HEK293 (cell line): ENCODE results near the gene SUPT3H.

Experiments
- CTCF ChIA-PET: fragments of 350-600 bp; formaldehyde crosslinking; extraction: SDS; loops from one replicate; lab custom pipeline; 2021; ENCODE audit warnings: antibody characterized with exemption; lab: Yijun Ruan, JAX
- POLR2A ChIA-PET: fragments of 300-600 bp; formaldehyde crosslinking; extraction: SDS; loops from one replicate; lab custom pipeline; 2020; ENCODE audit warnings: antibody characterized with exemption, inconsistent platforms; lab: Yijun Ruan, JAX
- H3K27ac ChIP-seq: fragments of 200-500 bp; sonication (Bioruptor generic); 2 replicates; pipeline ENCODE4 v1.5.1; 2014; ENCODE audit warnings: low read depth, low read length, control low read depth, inconsistent platforms; ENCODE audit errors: extremely low read depth
- H3K36me3 ChIP-seq, 2 experiments: fragments of 200-500 bp in 1 of 2; sonication (Bioruptor generic) in 1 of 2; 1 replicate in 1 of 2; 2 replicates in 1 of 2; pipeline ENCODE4 v1.5.1; 2014 to 2017; ENCODE audit warnings: inconsistent platforms in 2 of 2, low read length in 2 of 2; ENCODE audit not compliant: control insufficient read depth in 2 of 2, insufficient read depth in 1 of 2
- H3K4me1 ChIP-seq: fragments of 200-500 bp; sonication (Bioruptor generic); 2 replicates; pipeline ENCODE4 v1.5.1; 2014; ENCODE audit warnings: mild to moderate bottlenecking, low read length, inconsistent platforms; ENCODE audit not compliant: control insufficient read depth, insufficient read depth
- H3K4me3 ChIP-seq: 2 replicates; pipeline ENCODE4 v1.5.1; 2011; ENCODE audit warnings: low read depth, mild to moderate bottlenecking, control low read depth, low read length, moderate library complexity
- H3K9me3 ChIP-seq: fragments of 200-500 bp; sonication (Bioruptor generic); 2 replicates; pipeline ENCODE4 v1.5.1; 2014; ENCODE audit warnings: low read depth, low read length, inconsistent platforms; ENCODE audit not compliant: control insufficient read depth, insufficient read depth
- AEBP2 ChIP-seq: fragments of 450-650 bp; formaldehyde crosslinking; IDR thresholded peaks from 2 replicates; pipeline ENCODE4 v1.5.1; 2016; ENCODE audit warnings: missing biosample characterization, missing genetic modification characterization, borderline replicate concordance
- HOXA7 ChIP-seq: sonication (generic); formaldehyde crosslinking; IDR thresholded peaks from 2 replicates; pipeline ENCODE4 v1.8.1; 2022; ENCODE audit warnings: missing genetic modification reagents, borderline replicate concordance
- KLF1 ChIP-seq: fragments of 450-650 bp; formaldehyde crosslinking; IDR thresholded peaks from 2 replicates; pipeline ENCODE4 v1.5.1; 2016; ENCODE audit warnings: missing biosample characterization, missing genetic modification characterization
- KLF10 ChIP-seq: fragments of 450-650 bp; IDR thresholded peaks from 2 replicates; pipeline ENCODE4 v1.5.1; 2018; ENCODE audit warnings: missing biosample characterization, mild to moderate bottlenecking, missing genetic modification characterization
- KLF9 ChIP-seq: fragments of 450-650 bp; formaldehyde crosslinking; IDR thresholded peaks from 2 replicates; pipeline ENCODE4 v1.5.1; 2016; ENCODE audit warnings: missing biosample characterization, missing genetic modification characterization, low read depth
- PBX3 ChIP-seq: sonication (generic); formaldehyde crosslinking; IDR thresholded peaks from 2 replicates; pipeline ENCODE4 v1.8.1; 2022; ENCODE audit warnings: mild to moderate bottlenecking, moderate library complexity, missing genetic modification reagents
- PRDM6 ChIP-seq: fragments of 450-650 bp; formaldehyde crosslinking; IDR thresholded peaks from 2 replicates; pipeline ENCODE4 v1.5.1; 2017; ENCODE audit warnings: missing biosample characterization, missing genetic modification characterization
- REST ChIP-seq: fragments of 450-650 bp; formaldehyde crosslinking; IDR thresholded peaks from 2 replicates; pipeline ENCODE4 v1.5.1; 2016; ENCODE audit warnings: missing biosample characterization, missing genetic modification characterization
- ZBTB1 ChIP-seq: fragments of 450-650 bp; formaldehyde crosslinking; IDR thresholded peaks from 2 replicates; pipeline ENCODE4 v1.5.1; 2016; ENCODE audit warnings: missing biosample characterization, missing genetic modification characterization
- ZBTB21 ChIP-seq: fragments of 450-650 bp; formaldehyde crosslinking; IDR thresholded peaks from 2 replicates; pipeline ENCODE4 v1.5.1; 2017; ENCODE audit warnings: missing biosample characterization, missing genetic modification characterization
- ZFP37 ChIP-seq: fragments of 450-650 bp; formaldehyde crosslinking; IDR thresholded peaks from 2 replicates; pipeline ENCODE4 v1.5.1; 2016; ENCODE audit warnings: missing biosample characterization, missing genetic modification characterization
- ZFP41 ChIP-seq: fragments of 450-650 bp; formaldehyde crosslinking; IDR thresholded peaks from 2 replicates; pipeline ENCODE4 v1.5.1; 2016; ENCODE audit warnings: missing biosample characterization, missing genetic modification characterization, borderline replicate concordance
- ZNF10 ChIP-seq: fragments of 450-650 bp; formaldehyde crosslinking; IDR thresholded peaks from 2 replicates; pipeline ENCODE4 v1.5.1; 2017; ENCODE audit warnings: missing biosample characterization, missing genetic modification characterization
- ZNF221 ChIP-seq: fragments of 450-650 bp; formaldehyde crosslinking; IDR thresholded peaks from 2 replicates; pipeline ENCODE4 v1.5.1; 2017; ENCODE audit warnings: missing biosample characterization, missing genetic modification characterization, borderline replicate concordance
- ZNF37A ChIP-seq: fragments of 450-650 bp; IDR thresholded peaks from 2 replicates; pipeline ENCODE4 v1.5.1; 2018; ENCODE audit warnings: missing biosample characterization, missing genetic modification characterization
- ZNF423 ChIP-seq: fragments of 450-650 bp; formaldehyde crosslinking; IDR thresholded peaks from 2 replicates; pipeline ENCODE4 v1.5.1; 2016; ENCODE audit warnings: missing biosample characterization, missing genetic modification characterization
- ZNF48 ChIP-seq: fragments of 450-650 bp; formaldehyde crosslinking; IDR thresholded peaks from 2 replicates; pipeline ENCODE4 v1.5.1; 2016; ENCODE audit warnings: missing biosample characterization, missing genetic modification characterization
- ZNF548 ChIP-seq: fragments of 450-650 bp; formaldehyde crosslinking; IDR thresholded peaks from 2 replicates; pipeline ENCODE4 v1.5.1; 2016; ENCODE audit warnings: missing biosample characterization, missing genetic modification characterization
- ZNF558 ChIP-seq: fragments of 450-650 bp; formaldehyde crosslinking; IDR thresholded peaks from 2 replicates; pipeline ENCODE4 v1.5.1; 2016; ENCODE audit warnings: missing biosample characterization, missing genetic modification characterization
- ZNF621 ChIP-seq: fragments of 450-650 bp; formaldehyde crosslinking; IDR thresholded peaks from 2 replicates; pipeline ENCODE4 v1.5.1; 2017; ENCODE audit warnings: missing biosample characterization, missing genetic modification characterization
- ZNF626 ChIP-seq: fragments of 450-650 bp; sonication (Bioruptor Pico); formaldehyde crosslinking; IDR thresholded peaks from 2 replicates; pipeline ENCODE4 v1.5.1; 2018; ENCODE audit warnings: missing biosample characterization, missing genetic modification characterization, inconsistent platforms
- ZNF639 ChIP-seq: fragments of 450-650 bp; formaldehyde crosslinking; IDR thresholded peaks from 2 replicates; pipeline ENCODE4 v1.5.1; 2016; ENCODE audit warnings: missing biosample characterization, missing genetic modification characterization
- ZNF704 ChIP-seq: fragments of 450-650 bp; formaldehyde crosslinking; IDR thresholded peaks from 2 replicates; pipeline ENCODE4 v1.5.1; 2016; ENCODE audit warnings: missing biosample characterization, missing genetic modification characterization
- ZNF747 ChIP-seq: fragments of 450-650 bp; formaldehyde crosslinking; IDR thresholded peaks from 2 replicates; pipeline ENCODE4 v1.5.1; 2016; ENCODE audit warnings: missing biosample characterization, missing genetic modification characterization
- ZNF791 ChIP-seq: fragments of 450-650 bp; formaldehyde crosslinking; IDR thresholded peaks from 2 replicates; pipeline ENCODE4 v1.5.1; 2016; ENCODE audit warnings: missing biosample characterization, missing genetic modification characterization
- ZSCAN4 ChIP-seq: fragments of 450-650 bp; formaldehyde crosslinking; IDR thresholded peaks from 2 replicates; pipeline ENCODE4 v1.5.1; 2017; ENCODE audit warnings: missing biosample characterization, missing genetic modification characterization

SUPT3H gene

GRCh38 chr6:45098256-45098655 lies 279.5 kb downstream of the SUPT3H start:
- no peaks in the 10 kb centered on the region for H3K4me1 ChIP-seq
- H3K27ac ChIP-seq: no peak overlapping the region
- ChIA-PET POLR2A (no interaction called here), CTCF (interaction anchor here (1.3 kb wide), 1 partner anchor 11 kb away, joined by 4 read pairs; no protein-coding TSS in a partner anchor)
- no peak for TF ChIP-seq PBX3 (CRISPR knock-in tag)
- TF ChIP-seq ZNF48: no peak
- TF ChIP-seq ZBTB1 (tag by site-specific recombination): no peak
- no peak for TF ChIP-seq ZNF704 (tag by site-specific recombination)
- no peak for TF ChIP-seq KLF9 (tag by site-specific recombination)
- TF ChIP-seq ZNF548: no peak
- TF ChIP-seq ZNF621 (tag by site-specific recombination): no peak
- no peak for TF ChIP-seq HOXA7 (CRISPR knock-in tag)
- TF ChIP-seq ZSCAN4: no peak
- no peak overlapping the region for H3K4me3 ChIP-seq
- H3K36me3 ChIP-seq: no peaks in the 10 kb centered on the region
- H3K9me3 ChIP-seq: no peaks in the 10 kb centered on the region

- Histone ChIP-seq H3K4me3 (no peak overlapping the region), H3K4me1 (no peaks in the 10 kb centered on the region), H3K27ac (no peak overlapping the region), H3K9me3 (no peaks in the 10 kb centered on the region), H3K36me3 (no peaks in the 10 kb centered on the region)
- CTCF ChIA-PET: no interaction called here
- POLR2A ChIA-PET: no interaction called here
- TF ChIP-seq ZNF423 (tag by site-specific recombination) (no peak), AEBP2 (tag by site-specific recombination) (no peak), ZFP37 (tag by site-specific recombination) (no peak), ZFP41 (tag by site-specific recombination) (no peak), ZNF221 (no peak), ZBTB21 (tag by site-specific recombination) (no peak), REST (tag by site-specific recombination) (no peak), ZNF791 (tag by site-specific recombination) (no peak), ZNF37A (tag by site-specific recombination) (no peak), ZNF10 (tag by site-specific recombination) (no peak), ZNF626 (no peak), ZNF747 (tag by site-specific recombination) (no peak), ZNF558 (no peak), KLF1 (tag by site-specific recombination) (no peak), ZNF639 (no peak), KLF10 (tag by site-specific recombination) (no peak), PRDM6 (tag by site-specific recombination) (no peak)
Observed at GRCh38 chr6:45094831-45095230, 282.9 kb downstream of the SUPT3H start.
